Ishikawa (cell line): Measurements from ENCODE around the gene P2RX6.

Experiments used
- CEBPB ChIP-seq: IDR thresholded peaks from 2 replicates; pipeline ENCODE4 v1.6.1; 2012
- CREB1 ChIP-seq: IDR thresholded peaks from 2 replicates; pipeline ENCODE4 v1.6.1; 2012; ENCODE audit warnings: low read depth
- EGR1 ChIP-seq: IDR thresholded peaks from 2 replicates; pipeline ENCODE4 v1.6.1; 2012
- EP300 ChIP-seq: IDR thresholded peaks from 2 replicates; pipeline ENCODE4 v1.6.1; 2012; ENCODE audit warnings: borderline replicate concordance
- FOXM1 ChIP-seq: IDR thresholded peaks from 2 replicates; pipeline ENCODE4 v1.6.1; 2012; ENCODE audit warnings: low read depth, borderline replicate concordance
- NFIC ChIP-seq: IDR thresholded peaks from 2 replicates; pipeline ENCODE4 v1.6.1; 2012
- RAD21 ChIP-seq: IDR thresholded peaks from 2 replicates; pipeline ENCODE4 v1.6.1; 2012; ENCODE audit warnings: low read depth
- TAF1 ChIP-seq: IDR thresholded peaks from 2 replicates; pipeline ENCODE4 v1.6.1; 2012; ENCODE audit warnings: low read depth, mild to moderate bottlenecking
- TCF12 ChIP-seq: IDR thresholded peaks from 2 replicates; pipeline ENCODE4 v1.6.1; 2012; ENCODE audit warnings: low read depth
- TEAD4 ChIP-seq: IDR thresholded peaks from 2 replicates; pipeline ENCODE4 v1.6.1; 2012
- YY1 ChIP-seq: IDR thresholded peaks from 2 replicates; pipeline ENCODE4 v1.6.1; 2012; ENCODE audit warnings: low read depth
- ZBTB7A ChIP-seq: IDR thresholded peaks from 2 replicates; pipeline ENCODE4 v1.6.1; 2012; ENCODE audit warnings: low read depth
- TF ChIP-seq, protein P1 (sequence below): IDR thresholded peaks from 2 replicates; pipeline ENCODE4 v1.6.1; 2012
- TF ChIP-seq, protein P2 (sequence below): IDR thresholded peaks from 2 replicates; pipeline ENCODE4 v1.6.1; 2012
- TF ChIP-seq, protein P3 (sequence below): IDR thresholded peaks from 2 replicates; pipeline ENCODE4 v1.6.1; 2012; ENCODE audit warnings: low read depth, mild to moderate bottlenecking

The P2RX6 gene

DNA sequence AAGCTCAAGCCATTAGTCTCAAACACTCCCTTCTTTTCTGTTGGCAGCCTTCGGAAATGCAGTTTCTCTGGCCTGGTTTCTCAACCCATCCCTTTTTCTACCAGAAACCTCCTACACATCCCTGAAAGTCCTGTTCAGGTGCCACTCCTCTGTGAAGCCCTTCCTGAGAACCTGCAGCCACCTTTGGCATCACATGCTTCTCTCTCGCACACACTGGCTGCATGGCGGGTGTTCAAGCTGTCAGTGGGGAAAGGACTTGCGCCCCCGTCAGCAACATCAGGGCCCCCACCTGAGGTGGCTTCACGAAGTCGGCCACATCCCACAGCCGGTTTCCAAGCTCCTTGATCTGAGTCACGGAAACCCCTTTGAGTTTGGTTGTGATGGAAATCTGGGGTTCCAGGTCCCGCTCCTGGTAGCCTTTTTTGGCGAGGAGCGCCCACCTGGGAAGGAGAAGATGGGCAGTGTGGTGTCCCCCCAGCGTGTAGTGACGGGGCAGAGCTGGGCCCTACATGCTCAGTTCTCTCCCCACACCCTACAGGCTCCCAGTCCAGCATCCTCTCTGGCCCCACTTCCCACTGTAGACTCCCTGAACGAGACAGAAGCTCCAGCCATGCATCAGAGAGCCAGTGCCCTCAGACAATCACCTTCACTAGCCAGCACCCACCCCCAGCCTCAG, 29.0 kb downstream of the P2RX6 start:
- TF ChIP-seq YY1 (no peak), ZBTB7A (no peak), EP300 (no peak), EGR1 (no peak), NFIC (no peak), RAD21 (no peak), CREB1 (no peak), TEAD4 (no peak), TCF12 (no peak), FOXM1 (no peak)
- TF ChIP-seq, protein P1, sequence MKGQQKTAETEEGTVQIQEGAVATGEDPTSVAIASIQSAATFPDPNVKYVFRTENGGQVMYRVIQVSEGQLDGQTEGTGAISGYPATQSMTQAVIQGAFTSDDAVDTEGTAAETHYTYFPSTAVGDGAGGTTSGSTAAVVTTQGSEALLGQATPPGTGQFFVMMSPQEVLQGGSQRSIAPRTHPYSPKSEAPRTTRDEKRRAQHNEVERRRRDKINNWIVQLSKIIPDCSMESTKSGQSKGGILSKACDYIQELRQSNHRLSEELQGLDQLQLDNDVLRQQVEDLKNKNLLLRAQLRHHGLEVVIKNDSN, result no peak
- TF ChIP-seq, protein P2, sequence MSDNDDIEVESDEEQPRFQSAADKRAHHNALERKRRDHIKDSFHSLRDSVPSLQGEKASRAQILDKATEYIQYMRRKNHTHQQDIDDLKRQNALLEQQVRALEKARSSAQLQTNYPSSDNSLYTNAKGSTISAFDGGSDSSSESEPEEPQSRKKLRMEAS, result no peak
- TF ChIP-seq, protein P3, sequence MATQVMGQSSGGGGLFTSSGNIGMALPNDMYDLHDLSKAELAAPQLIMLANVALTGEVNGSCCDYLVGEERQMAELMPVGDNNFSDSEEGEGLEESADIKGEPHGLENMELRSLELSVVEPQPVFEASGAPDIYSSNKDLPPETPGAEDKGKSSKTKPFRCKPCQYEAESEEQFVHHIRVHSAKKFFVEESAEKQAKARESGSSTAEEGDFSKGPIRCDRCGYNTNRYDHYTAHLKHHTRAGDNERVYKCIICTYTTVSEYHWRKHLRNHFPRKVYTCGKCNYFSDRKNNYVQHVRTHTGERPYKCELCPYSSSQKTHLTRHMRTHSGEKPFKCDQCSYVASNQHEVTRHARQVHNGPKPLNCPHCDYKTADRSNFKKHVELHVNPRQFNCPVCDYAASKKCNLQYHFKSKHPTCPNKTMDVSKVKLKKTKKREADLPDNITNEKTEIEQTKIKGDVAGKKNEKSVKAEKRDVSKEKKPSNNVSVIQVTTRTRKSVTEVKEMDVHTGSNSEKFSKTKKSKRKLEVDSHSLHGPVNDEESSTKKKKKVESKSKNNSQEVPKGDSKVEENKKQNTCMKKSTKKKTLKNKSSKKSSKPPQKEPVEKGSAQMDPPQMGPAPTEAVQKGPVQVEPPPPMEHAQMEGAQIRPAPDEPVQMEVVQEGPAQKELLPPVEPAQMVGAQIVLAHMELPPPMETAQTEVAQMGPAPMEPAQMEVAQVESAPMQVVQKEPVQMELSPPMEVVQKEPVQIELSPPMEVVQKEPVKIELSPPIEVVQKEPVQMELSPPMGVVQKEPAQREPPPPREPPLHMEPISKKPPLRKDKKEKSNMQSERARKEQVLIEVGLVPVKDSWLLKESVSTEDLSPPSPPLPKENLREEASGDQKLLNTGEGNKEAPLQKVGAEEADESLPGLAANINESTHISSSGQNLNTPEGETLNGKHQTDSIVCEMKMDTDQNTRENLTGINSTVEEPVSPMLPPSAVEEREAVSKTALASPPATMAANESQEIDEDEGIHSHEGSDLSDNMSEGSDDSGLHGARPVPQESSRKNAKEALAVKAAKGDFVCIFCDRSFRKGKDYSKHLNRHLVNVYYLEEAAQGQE, result no peak

DNA sequence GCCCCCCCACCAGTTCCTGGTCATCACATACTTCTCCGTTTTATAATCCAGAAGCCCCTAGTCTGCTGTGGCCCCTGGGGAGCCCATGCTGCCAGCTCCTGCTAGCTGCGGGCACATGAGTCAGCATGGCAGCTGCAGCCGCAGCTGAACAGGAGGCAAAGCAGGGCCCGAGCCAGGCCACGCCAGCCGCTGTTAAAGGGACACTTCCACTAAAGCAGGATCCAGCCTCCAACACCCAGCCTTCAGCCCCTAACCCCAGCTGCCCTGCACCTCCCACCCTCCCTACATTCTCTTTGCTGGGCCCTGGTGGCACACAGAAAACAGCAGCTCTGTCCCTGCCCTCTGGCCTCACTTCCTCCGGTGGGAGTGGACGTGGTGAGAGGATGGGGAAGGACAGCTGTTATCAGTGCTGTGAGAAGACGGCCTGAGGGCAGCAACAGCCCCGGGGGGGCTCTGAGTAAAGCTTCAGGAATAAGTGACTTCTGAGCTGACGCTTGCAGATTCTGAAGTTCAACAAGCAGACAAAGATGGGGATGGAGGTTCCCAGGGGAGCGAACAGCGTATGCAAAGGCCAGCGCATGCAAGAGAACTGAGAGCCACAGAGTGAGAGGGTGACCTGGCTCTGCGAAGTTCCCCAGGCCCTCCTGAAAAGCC, 30.1 kb downstream of the P2RX6 start:
- TF ChIP-seq EGR1, result no peak
- TF ChIP-seq FOXM1, result no peak
- TF ChIP-seq TAF1, result no peak
- TF ChIP-seq YY1, result no peak
- no peak for TF ChIP-seq NFIC
- TF ChIP-seq, protein P2, result no peak
- TF ChIP-seq TCF12, result no peak
- no peak for TF ChIP-seq CEBPB
- TF ChIP-seq EP300, result no peak
- TF ChIP-seq, protein P3, result no peak
- TF ChIP-seq, protein P1, result no peak
- TF ChIP-seq ZBTB7A, result no peak
- no peak for TF ChIP-seq CREB1
- no peak for TF ChIP-seq RAD21
- TF ChIP-seq TEAD4, result no peak

DNA sequence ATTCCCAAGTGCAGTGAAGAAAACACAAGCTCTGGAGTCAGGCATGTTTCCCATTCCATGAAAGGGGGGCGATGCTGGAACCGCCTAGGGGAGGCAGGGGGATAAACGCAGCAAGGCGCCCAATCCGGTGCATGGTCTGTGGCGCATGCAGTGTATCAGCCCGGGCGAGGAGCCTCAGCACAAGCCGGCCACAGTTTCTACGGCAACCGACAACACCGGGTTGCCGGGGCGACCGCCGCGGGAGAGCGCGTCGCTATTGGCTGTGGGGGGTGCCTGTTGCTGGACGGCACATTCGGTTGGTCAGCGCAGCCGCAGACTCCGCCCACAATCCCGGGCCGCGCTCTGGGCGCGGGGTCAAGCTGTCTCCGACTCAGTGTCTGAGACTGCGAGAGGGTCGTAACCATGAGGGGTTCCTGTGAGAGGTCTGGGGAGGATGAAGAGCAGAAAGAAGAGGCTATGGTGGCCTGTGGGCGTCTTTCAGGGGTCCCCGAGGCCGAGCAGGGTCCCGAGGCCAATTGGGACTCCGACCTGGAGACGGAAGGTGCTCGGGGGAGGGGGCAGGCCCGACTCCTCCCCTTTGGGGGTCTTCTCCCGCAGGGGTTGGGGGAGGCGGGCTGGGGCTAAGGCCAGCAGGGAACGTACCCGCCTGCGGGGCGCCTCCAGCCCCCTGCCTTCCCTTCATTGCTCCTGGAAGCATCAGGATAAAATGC, 30.8 kb downstream of the P2RX6 start, which contains the start of gene LRRC74B:
LRRC74B (plus strand) TSS at position 362 of the 710 bp plus-strand sequence; CDS start at position 403, 41 bp downstream.
- TF ChIP-seq TCF12 (no peak), EGR1 (no peak), NFIC (no peak), CREB1 (no peak), ZBTB7A (no peak; the same call in 1 of the 2 replicates), CEBPB (no peak), TEAD4 (no peak), YY1 (no peak), TAF1 (no peak), RAD21 (no peak), FOXM1 (peak; percentile 79), EP300 (no peak)
- TF ChIP-seq, protein P3, result no peak
- TF ChIP-seq, protein P1, result no peak
- TF ChIP-seq, protein P2, result peak; percentile 51
